ENCODE measurements around the gene DNAAF1.
"Not testable (repeated sequence)": the region's sequence is repeated elsewhere in the genome, so short reads cannot be mapped to it uniquely, and the experiment has no call there.

The DNAAF1 gene

GRCh38 chr16:84115919-84116719 lies 29.0 kb upstream of the DNAAF1 start:
- DNase-seq (ENCODE audit: low spot score): peak; percentile 28
- ChIA-PET POLR2A (ENCODE audit: low non-redundant PET) (interaction anchor here (0.7 to 1.7 kb wide), 3 partner anchors 15 to 71 kb away, joined by 3 to 5 read pairs (median 4); no protein-coding TSS in a partner anchor), CTCF (interaction anchor here (0.6 to 2.4 kb wide), 8 partner anchors 29 to 931 kb away, joined by 3 to 8 read pairs (median 4); partner anchors contain the start of genes DNAAF1, HSDL1 and TAF1C)
- TF ChIP-seq CTCF (conservative IDR thresholded peaks at IDR 0.05; ENCODE audit: low read depth): no peak; the same call in 1 of the 2 replicates
- peak overlapping the region; percentile 93 for H3K27ac ChIP-seq

DNA sequence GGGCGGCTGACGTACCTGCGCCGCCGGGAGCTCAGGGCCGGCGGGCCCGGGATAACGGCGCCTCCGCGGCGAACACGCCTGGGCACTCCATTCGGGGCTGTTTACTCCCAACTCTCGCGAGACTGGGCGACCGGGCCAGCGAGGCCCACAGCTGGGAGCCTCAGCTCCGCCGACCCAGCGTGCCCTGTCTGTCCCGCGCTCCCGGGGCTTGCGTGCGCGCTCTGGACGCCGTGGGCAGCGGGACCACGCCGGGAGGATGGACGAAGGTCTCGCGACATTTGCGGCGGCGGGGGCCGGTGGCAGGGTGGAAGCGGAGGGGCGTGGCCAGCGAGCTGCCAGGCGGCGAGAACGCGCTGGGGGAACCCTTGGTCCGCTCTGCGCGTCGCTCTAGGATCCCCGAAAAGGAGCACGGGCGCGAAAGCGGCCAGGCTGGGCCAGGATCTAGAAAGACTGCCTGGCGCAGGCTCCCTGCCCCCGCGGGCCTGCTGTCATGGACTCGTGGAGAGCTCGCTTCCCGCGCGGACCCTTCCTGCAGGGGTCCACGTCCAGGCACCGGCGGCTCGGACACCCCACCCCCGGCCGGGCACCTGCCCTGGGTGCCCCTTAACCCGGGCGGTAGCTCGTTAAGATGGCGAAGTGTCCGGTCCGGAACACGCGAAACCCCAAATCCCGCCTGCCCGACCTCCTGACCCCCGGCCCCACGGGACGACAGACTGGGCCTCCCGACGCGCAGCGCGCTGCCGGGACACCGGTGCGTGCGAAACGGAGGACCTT lies 28.2 kb upstream of the DNAAF1 start, which contains the start of gene MBTPS1:
TSS of gene MBTPS1 (minus strand) at position 223 of the 774 bp plus-strand sequence. CDS start 15,159 bp downstream, outside the sequence.
- ChIA-PET CTCF (interaction anchor here (0.6 to 2.4 kb wide), 5 partner anchors 33 to 70 kb away, joined by 3 to 8 read pairs (median 4); partner anchors contain the start of gene TAF1C), POLR2A (ENCODE audit: low non-redundant PET) (interaction anchor here (0.9 to 1.7 kb wide), 3 partner anchors 17 to 70 kb away, joined by 3 to 5 read pairs (median 4); no protein-coding TSS in a partner anchor)
- TF ChIP-seq CTCF (conservative IDR thresholded peaks at IDR 0.05; ENCODE audit: low read depth): peak; percentile 41; the same call in 1 of the 2 replicates
- H3K27ac ChIP-seq: peak within 1 kb of the TSS; percentile 93
- DNase-seq (ENCODE audit: low spot score): peak; percentile 96

GRCh38 chr16:84117494-84117843 lies 27.6 kb upstream of the DNAAF1 start:
- POLR2A ChIA-PET (ENCODE audit: low non-redundant PET): interaction anchor here (0.9 to 1.7 kb wide), 2 partner anchors 17 to 55 kb away, joined by 3 to 4 read pairs; no protein-coding TSS in a partner anchor

DNA sequence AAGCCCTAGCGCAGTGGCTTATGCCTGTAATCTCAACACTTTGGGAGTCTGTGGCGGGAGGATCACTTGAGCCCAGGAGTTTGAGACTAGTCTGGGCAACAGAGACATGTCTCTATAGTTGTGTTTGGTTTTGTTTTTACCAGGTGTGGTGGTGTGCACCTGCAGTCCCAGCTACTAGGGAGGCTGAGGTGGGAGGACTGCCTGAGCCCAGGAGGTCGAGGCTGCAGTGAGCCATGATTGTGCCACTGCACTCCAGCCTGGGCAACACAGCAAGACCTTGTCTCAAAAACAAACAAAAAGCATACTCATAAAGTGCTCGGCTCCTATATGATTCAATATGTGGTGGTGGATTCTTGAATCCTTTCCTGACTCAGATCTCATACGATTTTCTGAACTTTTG lies 26.8 kb upstream of the DNAAF1 start:
- POLR2A ChIA-PET (ENCODE audit: low non-redundant PET); H3K27ac ChIP-seq; DNase-seq (ENCODE audit: low spot score): not testable (repeated sequence)
- CTCF ChIA-PET: interaction anchor here (0.7 to 2.4 kb wide), 3 partner anchors 57 to 69 kb away, joined by 3 to 10 read pairs (median 8); partner anchors contain the start of gene TAF1C

More at GRCh38 chr16:84117494-84117843, 27.6 kb upstream of the DNAAF1 start:
- H3K27ac ChIP-seq: peak overlapping the region; percentile 93
- CTCF ChIA-PET: interaction anchor here (1.3 to 2.4 kb wide), 2 partner anchors 67 to 69 kb away, joined by 6 to 8 read pairs; partner anchors contain the start of gene TAF1C
- DNase-seq (ENCODE audit: low spot score): peak; percentile 11
- TF ChIP-seq CTCF (conservative IDR thresholded peaks at IDR 0.05; ENCODE audit: low read depth): no peak

DNA sequence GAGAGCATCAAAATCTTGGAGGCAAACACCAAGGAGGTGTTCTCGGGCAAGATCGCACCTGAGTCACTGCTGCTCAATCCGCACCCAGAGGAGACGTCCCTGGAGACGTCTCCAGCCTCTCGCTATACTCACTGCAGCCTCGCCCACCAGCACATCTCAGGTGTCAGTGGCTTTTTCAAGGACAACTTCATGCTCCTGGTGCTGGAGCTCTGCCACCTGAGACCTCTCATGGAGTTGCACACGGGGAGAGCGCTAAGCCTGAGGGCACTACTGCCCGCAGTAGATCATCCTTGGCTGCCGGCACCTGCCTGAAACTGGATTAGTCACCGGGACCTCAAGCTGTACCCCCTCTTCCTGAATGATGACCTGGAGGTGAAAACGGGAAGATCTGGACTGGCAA lies 25.7 kb upstream of the DNAAF1 start:
- H3K27ac ChIP-seq: no peak overlapping the region
- DNase-seq (ENCODE audit: low spot score): peak; percentile 26
- no peak for TF ChIP-seq CTCF (conservative IDR thresholded peaks at IDR 0.05; ENCODE audit: low read depth)
- CTCF ChIA-PET: interaction anchor here (1.4 to 2.2 kb wide), 2 partner anchors 25 to 56 kb away, joined by 4 to 10 read pairs; partner anchors contain the start of genes DNAAF1 and HSDL1
- POLR2A ChIA-PET (ENCODE audit: low non-redundant PET): no interaction called here

DNA sequence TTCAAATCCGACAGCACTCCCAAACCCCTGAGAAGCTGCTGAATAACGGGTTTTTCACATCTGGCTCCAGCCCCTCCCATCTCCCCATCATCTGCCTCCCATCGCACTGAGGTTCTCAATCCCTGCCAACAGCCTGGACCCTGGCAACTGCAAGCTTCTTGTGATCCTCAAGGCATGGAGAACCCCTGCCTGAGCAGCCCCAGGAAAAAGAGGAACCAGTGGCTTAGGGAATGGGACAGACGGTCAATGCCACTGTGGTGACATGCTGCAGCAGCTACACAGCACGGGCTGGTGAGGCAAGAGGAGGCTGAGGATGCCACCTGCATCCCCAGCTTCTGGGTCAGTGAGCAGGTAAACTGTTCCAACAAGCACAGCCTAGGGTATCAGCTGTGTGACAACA lies 25.1 kb upstream of the DNAAF1 start:
- ChIA-PET POLR2A (ENCODE audit: low non-redundant PET) (no interaction called here), CTCF (interaction anchor here (1.4 to 2.2 kb wide), 2 partner anchors 25 to 55 kb away, joined by 4 to 10 read pairs; partner anchors contain the start of genes DNAAF1 and HSDL1)
- no peak overlapping the region for H3K27ac ChIP-seq
- no peak for TF ChIP-seq CTCF (conservative IDR thresholded peaks at IDR 0.05; ENCODE audit: low read depth)
- no peak for DNase-seq (ENCODE audit: low spot score)
